ENCODE results near the gene EBF3.

The EBF3 gene

DNA sequence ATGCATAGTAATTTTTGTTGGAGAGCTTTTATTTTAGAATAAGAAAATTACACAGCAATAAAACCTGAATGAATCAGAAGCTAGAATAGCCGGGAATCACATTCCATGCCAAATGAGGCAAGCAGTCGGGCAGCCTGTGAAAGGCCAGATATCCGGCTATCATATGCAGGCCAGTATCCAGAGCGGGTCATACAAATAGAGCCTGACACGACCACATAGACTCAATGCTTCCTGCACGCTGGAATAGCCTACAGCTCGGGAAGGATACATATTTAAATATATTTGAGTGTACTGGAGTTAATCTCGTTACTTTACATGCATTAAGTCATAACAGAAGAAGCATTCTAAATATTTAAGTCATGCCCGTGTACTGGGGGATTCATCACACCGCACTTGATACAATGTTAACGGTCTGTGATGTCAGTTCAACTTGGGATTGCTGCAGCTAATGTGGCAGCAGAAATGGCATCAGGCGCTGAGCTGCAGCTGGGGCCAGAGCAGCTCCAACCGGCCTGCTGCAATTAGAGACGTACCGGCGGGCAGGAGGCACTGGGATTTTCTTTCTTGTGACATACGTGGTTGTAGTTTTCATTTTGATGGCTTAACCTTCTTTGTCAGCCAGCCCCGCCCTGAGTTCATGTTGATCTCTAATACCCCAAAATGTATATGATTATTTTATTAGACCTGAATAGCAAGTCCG lies 112.0 kb downstream of the EBF3 start:
- Histone ChIP-seq H3K4me3 (ENCODE audit: low read depth, low read length) (no peak overlapping the region), H3K27ac (ENCODE audit: low read depth, low read length) (no peak overlapping the region), H3K27me3 (ENCODE audit: control insufficient read depth, insufficient read depth, low read length) (no peaks in the 10 kb centered on the region), H3K4me1 (ENCODE audit: control insufficient read depth, insufficient read depth, low read length) (peaks cover under 1% of the 10 kb centered on the region), H3K9ac (ENCODE audit: low read depth, low read length) (no peak overlapping the region), H3K9me3 (ENCODE audit: control insufficient read depth, insufficient read depth, low read length) (no peaks in the 10 kb centered on the region), H3K36me3 (ENCODE audit: control insufficient read depth, insufficient read depth, low read length) (no peaks in the 10 kb centered on the region)

DNA sequence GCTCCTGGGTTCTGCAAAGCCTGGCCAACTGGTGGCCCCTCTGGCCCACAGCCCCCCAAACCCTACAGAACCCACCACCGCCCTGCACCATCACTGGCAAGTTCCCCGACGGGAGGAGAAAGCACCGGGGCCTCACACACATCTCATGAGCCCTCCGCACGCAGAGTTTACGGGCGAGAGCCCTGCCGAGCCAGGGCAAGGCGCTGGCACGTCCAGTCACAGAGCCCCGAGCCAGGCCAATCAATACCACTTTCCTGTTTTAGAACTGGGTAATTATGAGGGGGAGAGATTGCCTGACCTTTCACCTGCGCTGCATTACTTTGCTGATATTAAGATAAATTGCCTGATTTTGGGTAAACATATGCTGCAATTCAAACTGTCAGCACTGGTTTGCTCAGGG lies 113.3 kb downstream of the EBF3 start:
- Histone ChIP-seq H3K27me3 (ENCODE audit: control insufficient read depth, insufficient read depth, low read length) (no peaks in the 10 kb centered on the region), H3K9ac (ENCODE audit: low read depth, low read length) (no peak overlapping the region), H3K36me3 (ENCODE audit: control insufficient read depth, insufficient read depth, low read length) (no peaks in the 10 kb centered on the region), H3K27ac (ENCODE audit: low read depth, low read length) (no peak overlapping the region), H3K9me3 (ENCODE audit: control insufficient read depth, insufficient read depth, low read length) (no peaks in the 10 kb centered on the region), H3K4me1 (ENCODE audit: control insufficient read depth, insufficient read depth, low read length) (peaks cover 3% of the 10 kb centered on the region), H3K4me3 (ENCODE audit: low read depth, low read length) (no peak overlapping the region)

DNA sequence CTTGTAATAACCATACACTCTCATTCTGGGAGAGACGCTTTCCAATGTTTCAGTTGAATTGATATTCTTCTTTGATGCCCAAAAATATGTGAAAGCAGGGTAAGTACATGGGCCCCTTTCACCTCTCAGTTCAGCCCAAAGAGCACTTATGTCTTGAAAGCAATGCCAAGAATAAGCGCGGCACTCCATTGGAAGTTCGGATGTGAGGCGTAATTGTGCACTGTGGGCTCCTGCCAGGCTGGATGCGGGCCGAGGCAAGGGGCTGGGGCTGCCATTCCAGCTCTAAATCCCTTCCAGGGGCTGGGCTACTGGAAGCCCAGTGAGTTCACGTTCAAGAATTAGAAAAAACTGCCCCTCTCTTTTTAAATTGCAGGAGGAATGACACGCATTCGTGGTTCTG lies 113.8 kb downstream of the EBF3 start:
- H3K27me3 ChIP-seq (ENCODE audit: control insufficient read depth, insufficient read depth, low read length): no peaks in the 10 kb centered on the region
- no peaks in the 10 kb centered on the region for H3K36me3 ChIP-seq (ENCODE audit: control insufficient read depth, insufficient read depth, low read length)
- no peak overlapping the region for H3K4me3 ChIP-seq (ENCODE audit: low read depth, low read length)
- peaks cover 6% of the 10 kb centered on the region for H3K4me1 ChIP-seq (ENCODE audit: control insufficient read depth, insufficient read depth, low read length)
- no peak overlapping the region for H3K27ac ChIP-seq (ENCODE audit: low read depth, low read length)
- no peaks in the 10 kb centered on the region for H3K9me3 ChIP-seq (ENCODE audit: control insufficient read depth, insufficient read depth, low read length)
- H3K9ac ChIP-seq (ENCODE audit: low read depth, low read length): no peak overlapping the region

DNA sequence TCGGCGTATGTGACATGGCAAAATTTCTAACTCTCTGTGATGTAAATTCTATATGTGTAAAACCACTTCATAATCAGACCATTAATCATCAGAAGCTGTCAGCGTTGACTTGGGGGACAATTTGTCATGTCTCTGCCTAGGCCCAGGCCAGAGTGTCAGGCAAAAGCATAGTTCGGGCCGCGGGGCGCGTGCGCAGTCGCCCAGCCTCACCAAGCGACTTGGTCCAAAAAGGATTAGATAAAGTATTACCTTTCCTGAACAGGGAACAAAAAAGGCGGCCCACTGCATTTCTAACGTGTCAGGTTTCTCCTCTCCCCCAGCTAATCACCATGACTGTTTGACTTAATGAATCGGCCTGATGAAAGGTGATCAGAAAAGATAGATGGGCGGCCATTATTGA lies 114.2 kb downstream of the EBF3 start:
- no peaks in the 10 kb centered on the region for H3K9me3 ChIP-seq (ENCODE audit: control insufficient read depth, insufficient read depth, low read length)
- H3K9ac ChIP-seq (ENCODE audit: low read depth, low read length): no peak overlapping the region
- H3K27me3 ChIP-seq (ENCODE audit: control insufficient read depth, insufficient read depth, low read length): no peaks in the 10 kb centered on the region

DNA sequence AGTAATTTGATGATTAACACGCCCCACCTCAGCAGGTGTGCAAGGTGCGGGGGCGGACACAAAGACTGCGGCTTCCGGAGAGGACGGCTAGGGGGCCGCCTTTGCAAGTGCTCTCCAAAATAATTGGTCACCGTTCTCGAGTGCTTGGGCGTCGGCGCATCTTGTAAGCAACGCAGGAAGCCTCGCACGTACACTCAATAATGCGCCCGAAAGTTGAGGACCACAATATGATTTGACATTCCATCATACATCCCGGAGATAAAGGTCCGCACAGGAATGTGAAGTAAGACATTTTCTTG lies 114.7 kb downstream of the EBF3 start:
- H3K36me3 ChIP-seq (ENCODE audit: control insufficient read depth, insufficient read depth, low read length): no peaks in the 10 kb centered on the region
- H3K4me1 ChIP-seq (ENCODE audit: control insufficient read depth, insufficient read depth, low read length): peaks cover 9% of the 10 kb centered on the region
- H3K27me3 ChIP-seq (ENCODE audit: control insufficient read depth, insufficient read depth, low read length): no peaks in the 10 kb centered on the region
- no peak overlapping the region for H3K4me3 ChIP-seq (ENCODE audit: low read depth, low read length)
- H3K9ac ChIP-seq (ENCODE audit: low read depth, low read length): no peak overlapping the region
- H3K9me3 ChIP-seq (ENCODE audit: control insufficient read depth, insufficient read depth, low read length): no peaks in the 10 kb centered on the region
- no peak overlapping the region for H3K27ac ChIP-seq (ENCODE audit: low read depth, low read length)

More for the DNA sequence above, 114.2 kb downstream of the EBF3 start:
- H3K27ac ChIP-seq (ENCODE audit: low read depth, low read length): no peak overlapping the region
- H3K36me3 ChIP-seq (ENCODE audit: control insufficient read depth, insufficient read depth, low read length): no peaks in the 10 kb centered on the region
- peaks cover 9% of the 10 kb centered on the region for H3K4me1 ChIP-seq (ENCODE audit: control insufficient read depth, insufficient read depth, low read length)
- H3K4me3 ChIP-seq (ENCODE audit: low read depth, low read length): no peak overlapping the region

GRCh38 chr10:129848696-129849451 lies 115.2 kb downstream of the EBF3 start:
- H3K4me1 ChIP-seq (ENCODE audit: control insufficient read depth, insufficient read depth, low read length): peaks cover 9% of the 10 kb centered on the region
- H3K9ac ChIP-seq (ENCODE audit: low read depth, low read length): no peak overlapping the region
- no peak overlapping the region for H3K27ac ChIP-seq (ENCODE audit: low read depth, low read length)
- no peaks in the 10 kb centered on the region for H3K27me3 ChIP-seq (ENCODE audit: control insufficient read depth, insufficient read depth, low read length)
- H3K9me3 ChIP-seq (ENCODE audit: control insufficient read depth, insufficient read depth, low read length): no peaks in the 10 kb centered on the region
- no peaks in the 10 kb centered on the region for H3K36me3 ChIP-seq (ENCODE audit: control insufficient read depth, insufficient read depth, low read length)
- H3K4me3 ChIP-seq (ENCODE audit: low read depth, low read length): no peak overlapping the region

DNA sequence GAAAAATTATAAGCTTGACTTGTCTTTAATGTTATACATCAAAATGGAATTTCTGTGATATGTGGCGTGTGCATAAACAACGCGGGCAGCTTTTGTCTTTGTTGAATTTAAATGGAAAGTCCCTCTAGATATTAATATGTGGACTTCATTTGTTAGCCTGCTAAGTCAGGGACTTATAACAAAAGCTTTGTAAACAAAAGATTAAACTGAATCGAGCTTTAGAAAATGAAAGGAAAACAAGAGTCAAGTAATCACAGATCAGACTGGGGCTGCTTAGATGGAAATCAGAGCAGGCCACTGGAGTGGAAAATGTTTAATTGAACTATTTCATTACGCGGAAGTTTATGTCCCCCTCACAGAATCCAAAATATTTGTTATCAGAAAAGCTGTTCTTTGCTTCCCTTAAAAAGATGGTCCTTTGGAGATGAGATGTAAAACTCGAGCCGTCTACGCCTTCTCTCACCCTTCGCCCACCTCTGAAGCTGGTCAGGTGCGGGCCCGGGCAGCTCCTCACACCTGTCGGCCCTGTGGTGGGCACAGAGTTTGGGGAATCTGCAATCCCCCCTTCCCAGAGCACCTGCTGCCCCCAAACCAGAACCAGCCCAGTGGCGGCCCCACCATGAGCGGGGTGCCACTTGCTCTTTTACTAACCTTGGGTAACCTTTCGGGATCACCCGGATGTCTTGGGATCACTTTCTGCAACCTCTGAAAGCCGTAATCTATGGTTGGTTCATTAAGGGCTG lies 116.2 kb downstream of the EBF3 start:
- Histone ChIP-seq H3K27me3 (ENCODE audit: control insufficient read depth, insufficient read depth, low read length) (no peaks in the 10 kb centered on the region), H3K27ac (ENCODE audit: low read depth, low read length) (no peak overlapping the region), H3K4me1 (ENCODE audit: control insufficient read depth, insufficient read depth, low read length) (peaks cover 9% of the 10 kb centered on the region), H3K4me3 (ENCODE audit: low read depth, low read length) (no peak overlapping the region), H3K36me3 (ENCODE audit: control insufficient read depth, insufficient read depth, low read length) (no peaks in the 10 kb centered on the region), H3K9ac (ENCODE audit: low read depth, low read length) (no peak overlapping the region), H3K9me3 (ENCODE audit: control insufficient read depth, insufficient read depth, low read length) (no peaks in the 10 kb centered on the region)

- H3K9me3 ChIP-seq (ENCODE audit: control insufficient read depth, insufficient read depth, low read length): no peaks in the 10 kb centered on the region
- no peak overlapping the region for H3K27ac ChIP-seq (ENCODE audit: low read depth, low read length)
- no peaks in the 10 kb centered on the region for H3K36me3 ChIP-seq (ENCODE audit: control insufficient read depth, insufficient read depth, low read length)
- H3K27me3 ChIP-seq (ENCODE audit: control insufficient read depth, insufficient read depth, low read length): no peaks in the 10 kb centered on the region
- peaks cover 9% of the 10 kb centered on the region for H3K4me1 ChIP-seq (ENCODE audit: control insufficient read depth, insufficient read depth, low read length)
- no peak overlapping the region for H3K9ac ChIP-seq (ENCODE audit: low read depth, low read length)
- H3K4me3 ChIP-seq (ENCODE audit: low read depth, low read length): no peak overlapping the region
These were observed 117.1 kb downstream of the EBF3 start for GRCh38 chr10:129846991-129847391.

DNA sequence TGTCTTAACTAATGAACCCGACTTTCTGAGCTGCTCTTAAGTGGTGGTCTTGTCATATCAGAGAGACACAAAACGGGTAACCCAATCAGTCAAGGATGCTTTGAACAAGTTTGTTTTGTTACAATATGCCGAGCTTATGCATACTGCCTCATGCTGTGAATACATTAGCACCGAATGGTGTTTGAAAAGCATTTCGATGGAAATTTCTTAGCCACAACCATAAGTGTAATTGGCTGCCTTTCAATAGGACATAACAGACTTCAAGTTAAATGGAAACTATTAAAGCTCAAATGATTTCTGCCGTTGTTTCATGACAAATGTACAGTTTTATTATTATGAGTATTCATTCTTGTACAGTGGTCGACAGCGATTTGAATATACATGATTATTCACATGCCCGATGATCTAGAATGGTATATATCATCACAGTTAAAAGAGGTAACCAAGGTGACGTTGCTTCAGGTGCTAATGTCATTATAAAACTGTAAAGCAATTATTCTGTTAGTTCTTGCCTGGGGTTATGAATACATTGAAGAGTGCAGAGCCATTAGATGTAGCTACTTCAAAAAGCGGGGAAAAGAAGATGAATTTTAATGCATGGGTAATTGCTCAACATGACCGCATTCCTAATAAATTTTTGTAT lies 118.8 kb downstream of the EBF3 start:
- no peak overlapping the region for H3K9ac ChIP-seq (ENCODE audit: low read depth, low read length)

GRCh38 chr10:129844216-129844766 lies 119.8 kb downstream of the EBF3 start:
- H3K27ac ChIP-seq (ENCODE audit: low read depth, low read length): no peak overlapping the region
- H3K4me3 ChIP-seq (ENCODE audit: low read depth, low read length): no peak overlapping the region
- H3K4me1 ChIP-seq (ENCODE audit: control insufficient read depth, insufficient read depth, low read length): peaks cover 9% of the 10 kb centered on the region
- no peak overlapping the region for H3K9ac ChIP-seq (ENCODE audit: low read depth, low read length)
- no peaks in the 10 kb centered on the region for H3K27me3 ChIP-seq (ENCODE audit: control insufficient read depth, insufficient read depth, low read length)
- no peaks in the 10 kb centered on the region for H3K36me3 ChIP-seq (ENCODE audit: control insufficient read depth, insufficient read depth, low read length)
- no peaks in the 10 kb centered on the region for H3K9me3 ChIP-seq (ENCODE audit: control insufficient read depth, insufficient read depth, low read length)

More for the DNA sequence above, 118.8 kb downstream of the EBF3 start:
- Histone ChIP-seq H3K9me3 (ENCODE audit: control insufficient read depth, insufficient read depth, low read length) (no peaks in the 10 kb centered on the region), H3K4me1 (ENCODE audit: control insufficient read depth, insufficient read depth, low read length) (peaks cover 9% of the 10 kb centered on the region), H3K27me3 (ENCODE audit: control insufficient read depth, insufficient read depth, low read length) (no peaks in the 10 kb centered on the region), H3K36me3 (ENCODE audit: control insufficient read depth, insufficient read depth, low read length) (no peaks in the 10 kb centered on the region), H3K4me3 (ENCODE audit: low read depth, low read length) (no peak overlapping the region), H3K27ac (ENCODE audit: low read depth, low read length) (no peak overlapping the region)
